ENCODE data around the gene CROCC2.

Gene CROCC2

GRCh38 chr2:240895656-240896388 lies 10.3 kb upstream of the CROCC2 start, which contains the start of gene MAB21L4:
Gene MAB21L4 (minus strand): TSS chr2:240896156. CDS start chr2:240895997, 159 bp downstream.
- no peak for DNase-seq (ENCODE audit: extremely low spot score)
- no peak for TF ChIP-seq ELF4 (IDR thresholded peaks at IDR 0.05)
- TF ChIP-seq LEF1 (IDR thresholded peaks at IDR 0.05; ENCODE audit: borderline replicate concordance), result no peak
- TF ChIP-seq SP1 (IDR thresholded peaks at IDR 0.05), result no peak
- TF ChIP-seq PKNOX1 (IDR thresholded peaks at IDR 0.05), result no peak
- TF ChIP-seq FOXA1 (IDR thresholded peaks at IDR 0.05), result no peak
- no peak for TF ChIP-seq FOXM1 (IDR thresholded peaks at IDR 0.05; ENCODE audit: borderline replicate concordance)
- TF ChIP-seq L3MBTL2 (conservative IDR thresholded peaks at IDR 0.05), result no peak
- TF ChIP-seq CTBP1 (IDR thresholded peaks at IDR 0.05; ENCODE audit: borderline replicate concordance), result no peak
- no peak for TF ChIP-seq HDGF (IDR thresholded peaks at IDR 0.05; ENCODE audit: borderline replicate concordance)
- no peak for TF ChIP-seq ZNF384 (IDR thresholded peaks at IDR 0.05)
- TF ChIP-seq TARDBP (IDR thresholded peaks at IDR 0.05), result no peak
- TF ChIP-seq FOXK2 (IDR thresholded peaks at IDR 0.05), result no peak
- no peak for TF ChIP-seq BHLHE40 (IDR thresholded peaks at IDR 0.05; ENCODE audit: borderline replicate concordance)
- TF ChIP-seq SUZ12 (IDR thresholded peaks at IDR 0.05), result no peak
- no peak for TF ChIP-seq ARNT (IDR thresholded peaks at IDR 0.05)
- no peak for TF ChIP-seq NFRKB (IDR thresholded peaks at IDR 0.05)
- CTCF ChIA-PET, result interaction anchor here (1.4 kb wide), 1 partner anchor 19 kb away, joined by 5 read pairs; no protein-coding TSS in a partner anchor
- POLR2A ChIA-PET, result no interaction called here

DNA sequence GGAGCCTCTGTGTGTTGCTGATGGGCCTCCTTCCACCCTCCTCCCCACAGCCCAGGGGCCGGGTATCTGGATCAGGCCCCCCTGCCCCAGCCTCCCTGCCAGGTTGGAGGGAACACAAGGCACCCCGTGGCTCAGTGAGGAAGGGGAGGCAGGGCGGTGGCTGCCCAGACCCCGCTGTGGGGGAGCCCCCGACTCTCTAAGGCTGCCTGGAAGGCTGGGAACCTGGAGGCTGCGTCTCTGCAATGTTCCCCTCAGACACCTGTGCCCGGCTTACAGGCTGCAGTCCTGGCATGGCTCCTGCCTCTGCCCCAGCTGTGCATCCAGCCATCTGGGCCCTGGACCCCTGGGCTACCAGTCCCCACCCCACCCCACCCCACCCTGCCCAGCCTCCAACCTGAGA lies 9.7 kb upstream of the CROCC2 start:
- CTCF ChIA-PET, result interaction anchor here (1.4 kb wide), 1 partner anchor 18 kb away, joined by 5 read pairs; no protein-coding TSS in a partner anchor
- TF ChIP-seq CTBP1 (IDR thresholded peaks at IDR 0.05; ENCODE audit: borderline replicate concordance), result no peak
- TF ChIP-seq ARNT (IDR thresholded peaks at IDR 0.05), result no peak
- TF ChIP-seq SP1 (IDR thresholded peaks at IDR 0.05), result no peak
- TF ChIP-seq NFRKB (IDR thresholded peaks at IDR 0.05), result no peak
- no peak for TF ChIP-seq PKNOX1 (IDR thresholded peaks at IDR 0.05)
- TF ChIP-seq SUZ12 (IDR thresholded peaks at IDR 0.05), result no peak
- TF ChIP-seq BHLHE40 (IDR thresholded peaks at IDR 0.05; ENCODE audit: borderline replicate concordance), result no peak
- no peak for TF ChIP-seq FOXM1 (IDR thresholded peaks at IDR 0.05; ENCODE audit: borderline replicate concordance)
- no peak for TF ChIP-seq L3MBTL2 (conservative IDR thresholded peaks at IDR 0.05)
- no peak for TF ChIP-seq FOXK2 (IDR thresholded peaks at IDR 0.05)
- TF ChIP-seq HDGF (IDR thresholded peaks at IDR 0.05; ENCODE audit: borderline replicate concordance), result no peak
- no peak for TF ChIP-seq ELF4 (IDR thresholded peaks at IDR 0.05)
- no peak for TF ChIP-seq ZNF384 (IDR thresholded peaks at IDR 0.05)
- TF ChIP-seq LEF1 (IDR thresholded peaks at IDR 0.05; ENCODE audit: borderline replicate concordance), result no peak
- TF ChIP-seq TARDBP (IDR thresholded peaks at IDR 0.05), result no peak
- no peak for TF ChIP-seq FOXA1 (IDR thresholded peaks at IDR 0.05)
- POLR2A ChIA-PET, result no interaction called here
- no peak for DNase-seq (ENCODE audit: extremely low spot score)

DNA sequence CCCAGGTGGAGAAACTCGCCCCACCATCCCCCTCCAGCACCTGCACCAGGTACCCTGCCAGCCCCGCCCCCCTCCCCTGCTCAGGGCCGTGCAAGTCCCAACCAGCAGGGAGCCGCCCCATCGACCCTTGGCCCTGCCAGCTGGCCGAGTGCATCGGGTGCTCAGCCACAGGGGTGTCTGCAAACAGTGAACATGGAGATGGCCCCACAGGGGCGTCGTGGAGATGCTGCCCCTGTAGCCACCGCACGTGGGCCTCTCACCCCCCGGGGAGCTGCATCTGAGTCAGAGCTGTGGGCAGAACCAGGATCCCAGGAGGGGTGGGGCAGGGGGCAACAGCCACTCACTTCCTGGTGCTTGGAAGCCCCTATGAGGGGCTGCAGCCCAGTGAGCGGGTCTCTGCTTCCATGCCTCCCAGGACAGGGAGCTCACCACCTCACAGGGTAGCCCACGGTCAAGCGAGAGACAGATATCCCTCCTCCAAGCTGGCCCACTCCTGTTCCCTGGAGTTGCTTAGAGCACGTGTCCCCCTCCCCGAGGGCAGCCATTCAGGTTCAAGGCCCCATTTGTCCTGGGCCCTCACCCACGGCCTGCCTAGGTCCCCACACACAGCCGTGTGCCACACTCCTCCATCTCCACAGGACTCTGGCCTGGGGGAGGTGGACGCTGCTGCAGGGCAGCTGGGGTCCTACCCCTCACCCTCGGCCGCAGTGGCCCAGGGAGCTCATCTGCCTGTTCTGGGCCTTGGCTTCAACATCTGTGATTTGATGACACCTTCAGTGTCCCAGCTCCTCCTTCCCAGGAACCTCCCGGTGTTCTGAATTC lies 9.1 kb upstream of the CROCC2 start:
- DNase-seq (ENCODE audit: extremely low spot score), result no peak
- ChIA-PET POLR2A (no interaction called here), CTCF (interaction anchor here (1.4 kb wide), 1 partner anchor 18 kb away, joined by 5 read pairs; no protein-coding TSS in a partner anchor)
- no peak for TF ChIP-seq FOXA1 (IDR thresholded peaks at IDR 0.05)
- TF ChIP-seq NFRKB (IDR thresholded peaks at IDR 0.05), result no peak
- no peak for TF ChIP-seq LEF1 (IDR thresholded peaks at IDR 0.05; ENCODE audit: borderline replicate concordance)
- TF ChIP-seq HDGF (IDR thresholded peaks at IDR 0.05; ENCODE audit: borderline replicate concordance), result no peak
- TF ChIP-seq SUZ12 (IDR thresholded peaks at IDR 0.05), result no peak
- TF ChIP-seq ELF4 (IDR thresholded peaks at IDR 0.05), result no peak
- TF ChIP-seq BHLHE40 (IDR thresholded peaks at IDR 0.05; ENCODE audit: borderline replicate concordance), result no peak
- TF ChIP-seq FOXK2 (IDR thresholded peaks at IDR 0.05), result no peak
- TF ChIP-seq TARDBP (IDR thresholded peaks at IDR 0.05), result no peak
- no peak for TF ChIP-seq SP1 (IDR thresholded peaks at IDR 0.05)
- TF ChIP-seq CTBP1 (IDR thresholded peaks at IDR 0.05; ENCODE audit: borderline replicate concordance), result no peak
- no peak for TF ChIP-seq ARNT (IDR thresholded peaks at IDR 0.05)
- no peak for TF ChIP-seq L3MBTL2 (conservative IDR thresholded peaks at IDR 0.05)

DNA sequence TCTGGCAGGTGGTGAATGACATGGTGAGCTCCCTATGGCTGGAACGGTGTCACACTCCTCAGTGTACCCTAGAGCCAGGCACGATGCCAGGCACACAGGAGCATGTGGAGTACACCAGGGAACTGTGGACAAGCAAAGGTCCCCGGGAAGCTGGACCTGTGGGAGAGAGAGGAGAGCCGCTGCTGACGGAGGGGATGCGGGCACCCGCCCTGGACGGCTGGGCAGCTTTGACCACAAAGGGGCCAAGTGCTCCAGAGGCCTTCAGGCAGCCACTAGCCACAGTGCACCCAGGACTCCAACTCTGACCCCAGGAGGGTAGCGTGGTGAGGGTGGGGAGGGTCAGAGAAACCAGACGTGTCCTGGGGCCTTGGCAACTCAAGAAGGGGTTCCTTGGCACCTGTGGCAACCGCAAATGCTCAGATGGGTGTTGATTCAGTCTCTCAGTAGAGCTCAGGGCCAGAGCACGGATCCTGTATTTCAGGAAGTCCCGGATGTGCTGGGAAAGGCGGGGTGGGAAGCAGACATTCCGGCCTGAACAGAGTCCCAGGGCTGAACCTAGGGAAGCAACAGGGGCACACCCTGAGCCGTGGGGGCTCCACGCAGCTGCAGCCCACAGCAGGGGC lies 7.9 kb upstream of the CROCC2 start:
- CTCF ChIA-PET, result no interaction called here
- POLR2A ChIA-PET, result no interaction called here
- TF ChIP-seq FOXK2 (IDR thresholded peaks at IDR 0.05), result no peak
- TF ChIP-seq LEF1 (IDR thresholded peaks at IDR 0.05; ENCODE audit: borderline replicate concordance), result no peak
- TF ChIP-seq SP1 (IDR thresholded peaks at IDR 0.05), result no peak
- no peak for TF ChIP-seq HDGF (IDR thresholded peaks at IDR 0.05; ENCODE audit: borderline replicate concordance)
- no peak for TF ChIP-seq FOXA1 (IDR thresholded peaks at IDR 0.05)
- no peak for TF ChIP-seq ARNT (IDR thresholded peaks at IDR 0.05)
- TF ChIP-seq CTBP1 (IDR thresholded peaks at IDR 0.05; ENCODE audit: borderline replicate concordance), result no peak
- no peak for TF ChIP-seq ELF4 (IDR thresholded peaks at IDR 0.05)
- TF ChIP-seq TARDBP (IDR thresholded peaks at IDR 0.05), result no peak
- TF ChIP-seq BHLHE40 (IDR thresholded peaks at IDR 0.05; ENCODE audit: borderline replicate concordance), result no peak
- DNase-seq (ENCODE audit: extremely low spot score), result no peak

- no peak for DNase-seq (ENCODE audit: extremely low spot score)
- CTCF ChIA-PET, result no interaction called here
- POLR2A ChIA-PET, result no interaction called here
- TF ChIP-seq FOXA1 (IDR thresholded peaks at IDR 0.05) (no peak), FOXM1 (IDR thresholded peaks at IDR 0.05; ENCODE audit: borderline replicate concordance) (no peak), LEF1 (IDR thresholded peaks at IDR 0.05; ENCODE audit: borderline replicate concordance) (no peak), CTBP1 (IDR thresholded peaks at IDR 0.05; ENCODE audit: borderline replicate concordance) (no peak), PKNOX1 (IDR thresholded peaks at IDR 0.05) (no peak), SUZ12 (IDR thresholded peaks at IDR 0.05) (no peak), SP1 (IDR thresholded peaks at IDR 0.05) (no peak), NFRKB (IDR thresholded peaks at IDR 0.05) (no peak), FOXK2 (IDR thresholded peaks at IDR 0.05) (no peak), TARDBP (IDR thresholded peaks at IDR 0.05) (no peak), HDGF (IDR thresholded peaks at IDR 0.05; ENCODE audit: borderline replicate concordance) (no peak), ARNT (IDR thresholded peaks at IDR 0.05) (no peak), L3MBTL2 (conservative IDR thresholded peaks at IDR 0.05) (no peak), ZNF384 (IDR thresholded peaks at IDR 0.05) (no peak), BHLHE40 (IDR thresholded peaks at IDR 0.05; ENCODE audit: borderline replicate concordance) (no peak)
Observed at GRCh38 chr2:240898731-240899467, 7.2 kb upstream of the CROCC2 start.
